GM18858 (cell line): Measurements from ENCODE around the gene GLTP.

ENCODE experiments used
- ATAC-seq: cut with Tn5 transposase; IDR thresholded peaks from one replicate; pipeline ENCODE4 v1.9.1; 2021; ENCODE audit not compliant: unreplicated experiment

GLTP gene

GRCh38 chr12:109803678-109804077 is 76.7 kb downstream of the GLTP start:
- no peak for ATAC-seq

GRCh38 chr12:109802828-109803227 is 77.5 kb downstream of the GLTP start:
- ATAC-seq, result no peak
